GM18951 (cell line): Measurements from ENCODE around the gene CCDC183.
"Not testable (repeated sequence)": the region's sequence is repeated elsewhere in the genome, so short reads cannot be mapped to it uniquely, and the experiment has no call there.

Experiments
- POLR2A ChIP-seq: IDR thresholded peaks from 4 replicates; pipeline ENCODE4 v1.6.1; 2011; ENCODE audit warnings: mild to moderate bottlenecking; ENCODE audit not compliant: insufficient read length, insufficient read depth; ENCODE audit errors: extremely low read depth
- in situ Hi-C: fragments of 300-500 bp; cut with MboI; formaldehyde crosslinking; loops from one replicate; pipeline ENCODE4 v1.12.0; 2022; ENCODE audit warnings: low sequenced_read_pairs, mixed read lengths, inconsistent platforms; ENCODE audit not compliant: unreplicated experiment

CCDC183 gene

GRCh38 chr9:136756134-136756438 lies 40.1 kb upstream of the CCDC183 start:
- no peak for TF ChIP-seq POLR2A
- in situ Hi-C loops: no loop called here

- in situ Hi-C loops: no loop called here
- no peak for TF ChIP-seq POLR2A
These were observed 39.3 kb upstream of the CCDC183 start for GRCh38 chr9:136756836-136757235.

GRCh38 chr9:136757328-136757727 lies 38.8 kb upstream of the CCDC183 start:
- TF ChIP-seq POLR2A: no peak
- in situ Hi-C loops: no loop called here

GRCh38 chr9:136757751-136758140 lies 38.4 kb upstream of the CCDC183 start:
- TF ChIP-seq POLR2A: no peak
- in situ Hi-C loops: no loop called here

GRCh38 chr9:136759001-136759400 lies 37.1 kb upstream of the CCDC183 start:
- TF ChIP-seq POLR2A: no peak
- in situ Hi-C loops: no loop called here

GRCh38 chr9:136759436-136760325 lies 36.5 kb upstream of the CCDC183 start:
- in situ Hi-C loops: no loop called here
- no peak for TF ChIP-seq POLR2A

- in situ Hi-C loops: no loop called here
These were observed 35.7 kb upstream of the CCDC183 start for GRCh38 chr9:136760424-136760823.

GRCh38 chr9:136760834-136761544 lies 35.1 kb upstream of the CCDC183 start:
- in situ Hi-C loops: not testable (repeated sequence)

More at GRCh38 chr9:136760424-136760823, 35.7 kb upstream of the CCDC183 start:
- no peak for TF ChIP-seq POLR2A

GRCh38 chr9:136761545-136761981 lies 34.6 kb upstream of the CCDC183 start:
- no peak for TF ChIP-seq POLR2A
- in situ Hi-C loops: no loop called here

GRCh38 chr9:136762221-136762691 lies 33.9 kb upstream of the CCDC183 start:
- in situ Hi-C loops: no loop called here
- no peak for TF ChIP-seq POLR2A

GRCh38 chr9:136762915-136763648 lies 33.1 kb upstream of the CCDC183 start:
- TF ChIP-seq POLR2A: no peak
- in situ Hi-C loops: no loop called here

- in situ Hi-C loops: no loop called here
- no peak for TF ChIP-seq POLR2A
These were observed 32.5 kb upstream of the CCDC183 start for GRCh38 chr9:136763649-136764035.

GRCh38 chr9:136764301-136764891 lies 31.7 kb upstream of the CCDC183 start, which contains the start of gene LCN15:
Gene LCN15, minus strand, starts transcription at chr9:136764518. Its CDS starts 30 bp downstream, at chr9:136764488.
- no peak for TF ChIP-seq POLR2A
- in situ Hi-C loops: no loop called here
